Tongue (tissue), 2 donors: ENCODE measurements around the gene PPP6R3. TPM values are rescaled to one million over a fixed set of nuclear protein-coding genes. Genes with fewer than 3 reads are reported as not detected.
A peak's percentile ranks its signal among the peaks of the same experiment; 100 is the strongest.
"Not testable (repeated sequence)": the region's sequence is repeated elsewhere in the genome, so short reads cannot be mapped to it uniquely, and the experiment has no call there.

Experiments used
- DNase-seq: peaks from one replicate; pipeline ENCODE4 v3.0.0-alpha.2; 2015
- total RNA-seq: library from RNA; depleted of rRNA; stranded (reverse); fragments of >200 nt; gene quantifications from one replicate; pipeline ENCODE4 v1.2.3, GENCODE V29; 2014

PPP6R3 gene
- total RNA-seq, 1 donor from 2014 or later = 192 TPM

DNA sequence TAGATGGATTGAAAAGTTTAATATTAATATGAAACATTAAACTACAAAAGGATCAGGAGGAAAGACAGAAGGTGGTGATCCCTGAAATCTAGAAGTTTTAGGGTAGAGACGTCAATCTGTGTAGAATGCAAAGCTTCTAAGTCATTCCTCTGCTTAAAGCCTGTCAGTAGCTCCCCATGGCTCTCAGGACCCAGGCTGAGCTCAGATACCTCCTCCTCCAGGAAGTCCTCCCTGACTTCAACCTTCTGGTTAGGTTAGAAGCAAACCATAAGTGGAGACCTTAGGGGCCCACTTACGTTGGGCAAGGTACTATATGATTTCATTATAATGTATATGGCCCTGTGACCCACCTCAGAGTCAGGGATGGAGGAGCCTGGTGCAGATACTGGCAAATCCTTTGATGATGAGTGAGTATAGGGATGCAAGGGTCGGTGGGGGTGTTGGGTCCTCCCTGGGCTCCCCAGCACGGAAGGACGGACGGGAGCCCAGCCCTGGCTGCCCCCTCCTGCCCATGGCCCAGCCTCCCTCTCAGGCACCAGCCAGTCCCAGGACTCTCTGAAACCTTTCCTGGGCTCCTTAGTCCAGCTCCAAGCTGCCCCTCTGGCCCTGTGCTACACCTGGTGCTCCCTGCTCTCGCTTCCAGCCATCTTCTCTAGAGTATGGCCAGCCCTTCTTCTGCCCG is 3.2 kb upstream of the PPP6R3 start:
- DNase-seq = no peak

GRCh38 chr11:68457898-68458249 is 2.7 kb upstream of the PPP6R3 start:
- no peak for DNase-seq

DNA sequence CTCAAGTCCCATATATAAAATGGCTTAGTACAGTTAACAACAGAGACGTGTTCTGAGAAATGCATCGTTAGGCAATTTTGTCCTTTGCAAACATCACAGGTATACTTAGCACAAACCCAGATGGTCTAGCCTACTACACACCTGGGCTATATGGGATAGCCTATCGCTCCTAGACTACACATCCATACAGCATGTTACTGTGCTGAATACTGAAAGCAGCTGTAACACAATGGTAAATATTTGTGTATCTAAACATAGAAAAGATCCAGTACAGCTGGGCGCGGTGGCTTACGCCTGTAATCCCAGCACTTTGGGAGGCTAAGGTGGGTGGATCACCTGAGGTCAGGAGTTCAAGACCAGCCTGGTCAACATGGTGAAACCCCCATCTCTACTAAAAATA is 2.2 kb upstream of the PPP6R3 start:
- not testable (repeated sequence) for DNase-seq

- peak; percentile 100 for DNase-seq
These were observed 439 bp upstream of the PPP6R3 start for GRCh38 chr11:68459886-68460740.

- no peak for DNase-seq
These were observed 994 bp downstream of the PPP6R3 start for GRCh38 chr11:68461575-68461917.

- DNase-seq = no peak
These were observed 3.2 kb downstream of the PPP6R3 start for GRCh38 chr11:68463714-68464113.

- DNase-seq = no peak
These were observed 6.8 kb downstream of the PPP6R3 start for GRCh38 chr11:68467201-68467834.

- no peak for DNase-seq
These were observed 7.8 kb downstream of the PPP6R3 start for GRCh38 chr11:68468217-68468828.

- no peak for DNase-seq
These were observed 8.6 kb downstream of the PPP6R3 start for GRCh38 chr11:68469122-68469521.

- no peak for DNase-seq
These were observed 9.1 kb downstream of the PPP6R3 start for GRCh38 chr11:68469642-68470041.

- DNase-seq = peak; percentile 65
These were observed 9.8 kb downstream of the PPP6R3 start for GRCh38 chr11:68470304-68470811.

DNA sequence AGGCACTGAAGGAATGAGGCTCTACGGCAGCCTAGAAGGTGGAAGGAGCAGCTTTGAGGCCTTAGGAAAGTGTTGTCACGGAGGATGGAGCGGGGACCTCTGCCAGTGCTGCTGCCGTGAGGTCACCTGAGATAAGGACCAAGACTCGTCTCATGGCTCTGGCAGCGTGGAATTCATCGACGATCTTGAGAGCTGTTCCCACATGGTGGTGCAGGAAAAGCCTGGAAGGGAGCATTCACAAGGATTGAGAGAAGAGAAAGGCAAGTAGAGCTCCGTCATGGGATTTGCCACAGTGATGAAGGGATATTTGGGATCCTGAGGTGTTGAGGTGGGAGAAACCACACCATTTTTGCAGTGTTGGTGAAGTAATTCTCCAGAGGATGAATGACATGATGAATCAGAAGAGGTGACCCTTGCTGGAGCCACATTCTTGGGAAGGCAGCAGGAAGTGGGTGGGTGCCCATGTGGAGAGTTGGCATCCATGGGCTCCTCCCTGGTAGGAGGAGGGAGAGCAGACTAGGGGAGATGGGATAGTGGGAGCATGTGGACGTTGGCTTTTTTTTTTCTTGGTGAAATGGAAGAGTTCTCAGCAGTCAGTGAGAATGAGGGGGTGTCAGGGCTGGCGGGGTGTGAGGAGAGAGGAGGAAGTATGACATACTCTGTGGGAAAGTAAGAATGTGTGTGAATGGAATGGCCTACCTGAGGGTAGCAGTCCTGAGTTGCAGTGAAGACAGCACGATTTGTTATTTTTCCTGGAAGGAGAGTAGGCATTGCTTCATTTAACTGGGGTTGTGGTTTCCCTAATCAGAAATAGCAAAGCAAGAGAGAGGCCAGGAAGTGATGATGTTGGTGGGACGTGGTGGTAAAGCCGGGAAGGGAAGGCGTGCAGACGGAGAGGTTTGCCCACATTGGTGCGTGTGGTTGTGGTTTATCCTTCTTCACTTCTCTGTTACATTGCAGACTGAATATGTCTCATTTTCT is 11.1 kb downstream of the PPP6R3 start:
- DNase-seq = no peak

GRCh38 chr11:68472778-68473177 is 12.2 kb downstream of the PPP6R3 start:
- DNase-seq = no peak

- DNase-seq = no peak
These were observed 13.1 kb downstream of the PPP6R3 start for GRCh38 chr11:68473693-68474092.

GRCh38 chr11:68475626-68476025 is 15.1 kb downstream of the PPP6R3 start:
- not testable (repeated sequence) for DNase-seq

- DNase-seq = no peak
These were observed 18.8 kb downstream of the PPP6R3 start for GRCh38 chr11:68479390-68479789.

GRCh38 chr11:68480193-68480592 is 19.6 kb downstream of the PPP6R3 start:
- DNase-seq = no peak

DNA sequence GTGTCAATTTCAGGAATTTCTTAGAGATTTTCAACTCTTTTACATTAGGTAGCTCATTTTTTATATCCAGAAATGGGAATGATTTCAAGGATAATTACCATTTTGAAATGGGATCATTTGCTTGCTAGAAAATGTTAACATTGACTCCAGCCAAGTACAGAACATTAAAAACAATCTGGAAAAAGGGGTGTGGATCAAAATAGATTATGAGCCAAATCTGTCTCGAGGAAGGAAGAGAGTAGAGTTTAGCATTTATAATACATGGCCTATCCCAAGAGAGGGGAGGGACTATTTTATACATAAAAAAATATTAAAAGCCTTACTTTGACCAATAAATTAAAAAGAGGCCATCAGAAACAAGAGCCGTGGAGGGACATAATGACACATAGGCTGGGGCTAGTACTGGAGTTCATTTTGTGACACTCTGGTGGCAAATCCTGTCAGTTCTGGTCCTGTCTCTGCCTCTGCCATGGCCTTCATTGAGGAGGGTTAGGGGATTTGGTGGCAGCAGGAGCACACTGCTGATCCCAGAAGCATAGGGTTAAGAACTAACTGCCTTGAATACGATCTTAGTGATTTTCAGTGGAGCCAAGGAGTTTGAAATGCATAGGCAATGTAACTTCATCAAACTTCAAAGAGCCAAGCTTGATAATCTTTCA is 20.4 kb downstream of the PPP6R3 start:
- DNase-seq = peak; percentile 27

DNA sequence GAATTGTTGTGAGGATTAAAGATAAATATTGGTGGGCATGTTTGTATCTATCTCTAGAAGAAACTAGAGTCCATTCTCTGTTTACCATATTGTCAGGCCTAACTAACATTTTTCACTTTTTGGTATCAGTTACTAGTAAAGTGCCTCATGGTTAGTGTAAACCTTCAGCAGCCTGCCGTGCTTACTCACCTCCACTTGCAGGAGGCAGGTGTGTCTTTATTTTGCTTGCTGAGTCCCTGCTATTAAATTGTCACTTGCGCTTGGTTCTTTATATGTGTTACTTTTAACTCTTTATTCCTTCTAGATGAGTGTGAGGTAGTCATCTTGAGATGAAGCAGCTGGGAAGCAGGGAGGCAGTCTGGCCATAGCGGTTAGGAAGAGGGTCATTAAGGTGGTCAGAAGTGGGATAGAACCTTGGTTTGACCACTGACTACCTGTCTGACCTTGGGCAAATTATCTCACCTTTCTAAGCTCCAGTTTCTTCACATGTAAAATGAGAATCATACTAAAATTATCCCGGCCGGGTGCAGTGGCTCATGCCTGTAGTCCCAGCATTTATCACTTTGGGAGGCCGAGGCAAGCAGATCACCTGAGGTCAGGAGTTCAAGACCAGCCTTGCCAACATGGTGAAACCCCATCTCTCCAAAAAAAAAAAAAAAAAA is 21.2 kb downstream of the PPP6R3 start:
- no peak for DNase-seq

DNA sequence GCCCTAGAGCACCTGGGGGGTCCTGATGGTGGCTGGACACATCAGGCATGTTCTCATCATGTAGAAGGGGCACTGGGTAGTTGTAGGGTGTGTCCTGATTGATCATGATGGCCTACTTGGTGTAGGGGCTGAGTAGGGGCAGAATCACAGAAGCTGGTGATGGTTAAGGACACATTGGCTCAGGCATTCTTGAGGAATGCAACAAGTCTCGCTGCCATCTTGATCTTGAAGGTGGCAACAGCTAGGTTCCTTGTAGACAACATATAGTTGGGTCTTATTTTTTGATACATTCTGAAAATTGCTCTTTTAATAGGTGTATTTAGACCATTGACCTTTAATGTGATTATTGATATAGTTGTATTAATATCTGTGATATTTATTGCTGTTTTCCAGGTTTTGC is 28.1 kb downstream of the PPP6R3 start:
- no peak for DNase-seq
